GM12865 (cell line): Measurements from ENCODE around the gene MCF2L.

ENCODE experiments used
- DNase-seq: peaks from one replicate; pipeline ENCODE4 v3.0.0; 2010; ENCODE audit warnings: low read depth
- H3K4me3 ChIP-seq: 2 replicates; pipeline ENCODE4 v1.5.1; 2011; ENCODE audit warnings: mild to moderate bottlenecking, low read depth, low read length, control low read depth
- CTCF ChIP-seq: IDR thresholded peaks from 2 replicates; pipeline ENCODE4 v1.5.1; 2011; ENCODE audit warnings: low read length, control low read depth, low read depth, inconsistent platforms; ENCODE audit not compliant: insufficient read depth; ENCODE audit errors: missing control alignments

MCF2L gene

GRCh38 chr13:112961457-112962369, 7.3 kb upstream of the MCF2L start:
- H3K4me3 ChIP-seq: no peak overlapping the region
- TF ChIP-seq CTCF: no peak
- DNase-seq: no peak

DNA sequence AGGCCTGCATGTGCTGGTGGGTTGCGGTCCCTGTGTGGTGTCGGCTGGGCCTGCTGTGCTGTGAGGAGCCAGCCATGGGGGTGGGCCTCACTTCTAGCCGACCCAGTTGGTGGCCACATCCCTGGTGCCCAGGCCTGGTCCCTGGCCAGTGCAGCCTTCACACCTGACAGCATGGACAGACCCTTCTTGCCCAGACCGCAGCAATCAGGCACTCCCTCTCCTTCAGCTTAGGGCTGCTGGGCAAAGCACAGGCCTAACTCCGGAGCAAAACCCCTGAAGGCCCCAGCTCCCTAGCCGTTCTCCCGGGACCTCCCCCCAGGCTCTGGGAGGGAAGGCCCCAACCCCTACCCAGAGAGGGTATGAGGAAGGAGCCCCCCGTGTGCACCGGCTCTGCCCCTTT, 6.6 kb upstream of the MCF2L start:
- TF ChIP-seq CTCF: no peak

DNA sequence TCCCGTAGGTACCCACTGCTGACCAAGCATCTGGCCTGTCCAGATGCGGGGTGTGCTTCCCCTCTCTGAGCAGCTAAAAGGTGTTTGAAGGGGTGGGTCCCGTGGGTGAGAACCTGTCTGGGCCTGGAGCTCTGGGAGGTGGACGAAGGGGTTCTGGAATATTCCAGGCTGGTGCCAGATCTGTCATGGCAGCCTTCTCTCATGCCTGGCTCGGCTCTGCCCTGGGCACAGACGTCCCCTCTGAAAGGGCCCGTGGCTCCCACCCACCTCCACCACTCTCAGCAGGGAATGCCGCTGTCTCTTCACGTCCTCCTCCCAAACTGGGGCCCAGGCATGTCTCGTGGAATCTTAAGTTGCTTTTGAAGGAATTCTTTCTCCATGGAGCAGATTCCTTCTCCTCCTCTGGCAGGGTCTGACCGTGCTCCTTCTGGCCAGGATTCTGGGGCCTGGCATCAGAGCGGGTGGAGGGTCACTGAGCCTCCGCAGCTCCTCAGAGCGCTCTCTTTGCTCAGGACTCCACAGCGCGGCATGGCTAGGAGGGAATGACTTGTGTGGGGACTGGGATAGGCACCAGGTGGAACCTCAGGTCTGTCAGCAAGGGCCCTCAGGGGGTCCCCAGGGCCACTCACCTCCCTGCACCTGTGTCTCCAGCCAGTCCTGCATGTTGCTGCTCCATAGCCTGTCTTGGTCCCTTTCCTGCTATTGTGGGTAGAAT, 5.9 kb upstream of the MCF2L start:
- DNase-seq: no peak
- no peak for TF ChIP-seq CTCF
- H3K4me3 ChIP-seq: no peak overlapping the region

More for the DNA sequence above, 6.6 kb upstream of the MCF2L start:
- DNase-seq: no peak
- H3K4me3 ChIP-seq: no peak overlapping the region

DNA sequence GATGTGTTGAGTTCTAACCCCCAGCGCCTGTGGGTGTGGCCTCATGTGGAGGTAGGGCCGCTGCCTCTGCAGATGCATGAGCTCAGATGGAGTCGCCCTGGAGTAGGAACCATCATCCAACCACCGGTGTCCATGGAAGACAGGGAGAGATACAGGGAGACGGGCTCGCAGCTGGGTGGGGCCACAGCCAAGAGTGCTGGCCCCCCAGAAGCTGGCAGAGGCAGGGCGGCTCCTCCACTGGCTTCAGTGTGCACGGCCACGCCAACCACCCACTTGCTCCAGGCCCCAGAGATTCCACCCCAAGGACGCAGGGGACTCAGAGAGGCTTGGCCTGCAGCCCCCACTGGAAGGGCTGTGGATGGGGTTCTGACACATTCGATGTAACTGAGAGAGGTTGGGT, 5.4 kb upstream of the MCF2L start:
- H3K4me3 ChIP-seq: no peak overlapping the region
- no peak for TF ChIP-seq CTCF
- DNase-seq: no peak

DNA sequence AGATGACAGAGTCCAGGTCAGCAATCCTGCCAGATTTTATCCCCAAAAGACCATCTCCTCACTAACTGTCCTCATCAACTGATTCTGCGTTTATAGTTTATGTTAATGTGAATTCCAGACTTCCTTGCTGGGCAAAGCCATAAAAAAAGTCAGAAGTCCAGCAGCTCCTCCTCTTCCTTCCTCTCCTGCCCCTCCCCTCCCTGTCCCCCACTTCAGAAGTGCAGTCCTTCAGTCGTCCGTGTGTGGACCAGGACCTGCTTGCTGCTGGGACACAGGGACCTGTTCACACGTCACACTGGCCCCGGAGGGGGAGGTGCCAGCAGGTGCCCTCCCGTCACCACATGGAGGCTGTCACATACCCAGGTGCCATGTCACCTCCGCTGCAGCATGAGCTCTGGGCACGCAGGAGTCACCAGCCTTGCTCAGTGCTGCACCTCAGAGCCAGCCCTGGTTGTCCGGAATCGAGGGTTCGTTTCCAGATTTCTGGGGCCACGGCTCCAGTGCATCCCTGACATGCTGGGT, 4.0 kb upstream of the MCF2L start:
- H3K4me3 ChIP-seq: no peak overlapping the region
- no peak for TF ChIP-seq CTCF
- no peak for DNase-seq

DNA sequence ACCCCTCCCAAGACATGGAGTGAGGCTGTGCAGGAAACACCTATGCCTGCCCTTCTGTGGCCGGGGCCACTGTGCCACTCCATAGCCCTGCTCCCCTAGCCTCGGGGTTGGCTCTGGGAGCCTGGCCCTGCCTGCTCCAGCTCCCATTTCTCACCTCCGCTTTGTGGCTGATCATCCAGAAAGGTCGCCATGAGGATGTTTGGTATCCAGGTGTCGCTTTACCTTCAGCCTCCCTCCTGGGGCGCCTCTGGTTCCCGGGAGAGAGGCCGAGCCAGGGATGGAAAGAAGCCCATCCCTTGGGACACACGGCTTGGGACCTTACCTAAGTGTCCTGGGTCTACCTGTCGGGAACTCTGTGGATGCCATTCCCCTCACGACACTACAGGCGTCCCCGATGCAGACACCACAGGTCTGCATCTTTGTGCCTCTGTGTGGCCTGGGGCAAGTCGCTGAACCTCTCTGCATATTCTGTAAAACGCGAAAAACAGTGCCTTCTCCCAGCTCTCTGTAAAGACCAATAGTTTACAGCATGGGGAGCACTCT, 3.4 kb upstream of the MCF2L start:
- DNase-seq: no peak
- no peak overlapping the region for H3K4me3 ChIP-seq
- no peak for TF ChIP-seq CTCF
